Measurements from ENCODE around the gene AFAP1. TPM values are rescaled to one million over a fixed set of nuclear protein-coding genes. Genes with fewer than 3 reads are reported as not detected.

Gene AFAP1
- total and polyA plus RNA-seq, 2 of the 8 experiments (the other 6 are each of a cell fraction or from before 2014, with no cell fraction given): 3.6 to 18.2 TPM

- Histone ChIP-seq H2BK5ac (ENCODE audit: low read depth, low read length) (no peak overlapping the region), H2AFZ (ENCODE audit: low read length) (no peak overlapping the region), H3K9ac (replicated peaks in 1 of 4; ENCODE audit: extremely low read depth in 1 of 4, low read depth in 3 of 4, low read length in 3 of 4) (no peak overlapping the region), H2BK15ac (ENCODE audit: low read length) (no peak overlapping the region), H3K9me3 (ENCODE audit: insufficient read depth in 2 of 2, low read depth in 1 of 2, low read length in 1 of 2) (no peaks in the 10 kb centered on the region), H3K4ac (replicated peaks; ENCODE audit: insufficient read length, low read depth, low read length) (no peak overlapping the region), H2BK20ac (ENCODE audit: low read length) (no peak overlapping the region), H2BK120ac (replicated peaks; ENCODE audit: low read depth, low read length) (no peak overlapping the region), H3K14ac (ENCODE audit: insufficient read length) (no peak overlapping the region), H3K4me3 (ENCODE audit: extremely low read depth in 1 of 4, insufficient read depth in 2 of 4, low read depth in 3 of 4, low read length in 4 of 4) (no peak overlapping the region), H4K91ac (replicated peaks; ENCODE audit: insufficient read length, low read length) (no peak overlapping the region), H3K23ac (ENCODE audit: insufficient read length) (no peak overlapping the region), H4K20me1 (replicated peaks in 1 of 2; ENCODE audit: control insufficient read depth in 1 of 2, insufficient read depth in 2 of 2, low read length in 2 of 2) (peaks cover 0 to 2% of the 10 kb centered on the region in 2 experiments), H2AK5ac (ENCODE audit: low read depth, low read length) (no peak overlapping the region), H3K4me2 (ENCODE audit: insufficient read depth in 1 of 2, low read depth in 2 of 2, low read length in 2 of 2) (no peak overlapping the region), H3K56ac (replicated peaks; ENCODE audit: insufficient read length, low read depth, low read length) (no peak overlapping the region), H3K27me3 (replicated peaks in 1 of 4; ENCODE audit: control insufficient read depth in 3 of 4, extremely low read depth in 1 of 4, insufficient read depth in 3 of 4, low read length in 3 of 4) (no peaks in the 10 kb centered on the region; a peak in 2 of 7 replicates), H4K5ac (ENCODE audit: insufficient read length, low read depth, low read length) (no peak overlapping the region), H4K8ac (ENCODE audit: extremely low read depth, insufficient read depth, low read length) (peak overlapping the region; percentile 28; the same call in 1 of the 2 replicates), H3K36me3 (ENCODE audit: control insufficient read depth in 2 of 4, insufficient read depth in 4 of 4, low read length in 3 of 4) (no peaks in the 10 kb centered on the region), H3K79me2 (ENCODE audit: control insufficient read depth in 1 of 2, insufficient read depth in 2 of 2, low read length in 2 of 2) (no peaks in the 10 kb centered on the region), H3K18ac (ENCODE audit: extremely low read depth, low read length) (no peak overlapping the region), H3K4me1 (replicated peaks in 1 of 4; ENCODE audit: control insufficient read depth in 3 of 4, insufficient read depth in 4 of 4, low read length in 3 of 4) (no peaks in the 10 kb centered on the region), H3K23me2 (ENCODE audit: low read depth, low read length) (no peaks in the 10 kb centered on the region), H2BK12ac (ENCODE audit: low read depth, low read length) (no peak overlapping the region), H3K79me1 (ENCODE audit: low read depth, low read length) (no peaks in the 10 kb centered on the region), H3K27ac (ENCODE audit: low read depth, low read length) (no peak overlapping the region)
- FAIRE-seq (no peak), DNase-seq (ENCODE audit: low read depth in 1 of 2, low spot score in 2 of 2) (no peak)
- ChIA-PET POLR2A (ENCODE audit: partially characterized antibody) (no interaction called here), CTCF (ENCODE audit: partially characterized antibody) (interaction anchor here (0.9 to 1.8 kb wide), 2 partner anchors 15 to 52 kb away, joined by 3 to 6 read pairs; no protein-coding TSS in a partner anchor)
- 95% methylated on average over 20 of the region's 20 CpGs; no CpG with 5 or more reads in 1 of the 2 experiments for WGBS, 2 experiments (ENCODE audit: extremely low coverage in 1 of 2, insufficient coverage in 1 of 2, insufficient read length in 1 of 2, insufficient replicate concordance in 2 of 2, low coverage in 1 of 2, low lambda C conversion rate in 2 of 2, missing lambda C conversion rate in 1 of 2)
- TF ChIP-seq SP1 (IDR thresholded peaks at IDR 0.05; ENCODE audit: low read depth, low read length) (no peak), SP4 (IDR thresholded peaks at IDR 0.05; ENCODE audit: low read length) (no peak), SIN3A (conservative IDR thresholded peaks at IDR 0.05 in 1 of 2, IDR thresholded peaks at IDR 0.05 in 1 of 2; ENCODE audit: low read depth in 1 of 2, low read length in 2 of 2) (no peak), POLR2A (IDR thresholded peaks at IDR 0.05; ENCODE audit: control extremely low read depth in 1 of 2, low read depth in 2 of 2, low read length in 2 of 2) (no peak), CTBP2 (IDR thresholded peaks at IDR 0.05; ENCODE audit: borderline replicate concordance, insufficient read depth, insufficient read length, low read length) (no peak), KDM5A (IDR thresholded peaks at IDR 0.05; ENCODE audit: low read length) (no peak), RNF2 (IDR thresholded peaks at IDR 0.05; ENCODE audit: borderline replicate concordance, low read depth, low read length, missing control alignments, poor library complexity, severe bottlenecking) (no peak), TAF7 (optimal IDR thresholded peaks at IDR 0.05; ENCODE audit: borderline replicate concordance, low read depth, low read length) (no peak), MAX (IDR thresholded peaks at IDR 0.05) (no peak), CBX8 (IDR thresholded peaks at IDR 0.05; ENCODE audit: borderline replicate concordance, low read depth, low read length) (no peak), ASH2L (IDR thresholded peaks at IDR 0.05; ENCODE audit: low read length) (no peak), POLR2AphosphoS5 (IDR thresholded peaks at IDR 0.05; ENCODE audit: low read depth, low read length) (no peak)
These were observed 193.2 kb downstream of the AFAP1 start for GRCh38 chr4:7746351-7747061.

Measured in H1 (cell line).